Mesenchymal stem cell (in vitro differentiated cells and primary cell): ENCODE results near the gene CNGB1.

ENCODE experiments used
- DNase-seq: peaks from one replicate; pipeline ENCODE4 v3.0.0-alpha.2; 2013
- H2AFZ ChIP-seq: one replicate; pipeline ENCODE4 v1.6.1; 2013; ENCODE audit warnings: low read depth, mild to moderate bottlenecking, control low read depth, inconsistent platforms, low read length, moderate library complexity
- H2AK5ac ChIP-seq: 2 replicates; pipeline ENCODE4 v1.6.1; 2013; ENCODE audit warnings: low read length, moderate library complexity, mild to moderate bottlenecking, inconsistent platforms; ENCODE audit not compliant: severe bottlenecking
- H2BK120ac ChIP-seq: one replicate; pipeline ENCODE4 v1.6.1; 2013; ENCODE audit warnings: low read depth, mild to moderate bottlenecking, inconsistent platforms, low read length, moderate library complexity
- H2BK12ac ChIP-seq, 2 experiments: one replicate each; pipeline ENCODE4 v1.6.1; 2013; ENCODE audit warnings: inconsistent platforms in 2 of 2, low read length in 2 of 2, mild to moderate bottlenecking in 2 of 2, moderate library complexity in 2 of 2, control low read depth in 1 of 2
- H2BK15ac ChIP-seq: one replicate; pipeline ENCODE4 v1.6.1; 2013; ENCODE audit warnings: mild to moderate bottlenecking, low read depth, inconsistent platforms; ENCODE audit not compliant: poor library complexity, severe bottlenecking
- H2BK5ac ChIP-seq: 2 replicates; pipeline ENCODE4 v1.6.1; 2013; ENCODE audit warnings: low read depth, mild to moderate bottlenecking, low read length, control low read depth, inconsistent platforms; ENCODE audit not compliant: poor library complexity, severe bottlenecking
- H3K14ac ChIP-seq, 2 experiments: one replicate each; pipeline ENCODE4 v1.6.1; 2013; ENCODE audit warnings: inconsistent platforms in 2 of 2, low read length in 2 of 2, control low read depth in 1 of 2, mild to moderate bottlenecking in 1 of 2, moderate library complexity in 1 of 2
- H3K18ac ChIP-seq, 2 experiments: one replicate each; pipeline ENCODE4 v1.6.1; 2013; ENCODE audit warnings: inconsistent platforms in 2 of 2, low read length in 2 of 2, control low read depth in 1 of 2, low read depth in 1 of 2, mild to moderate bottlenecking in 1 of 2
- H3K23ac ChIP-seq, 2 experiments: one replicate each; pipeline ENCODE4 v1.6.1; 2013; ENCODE audit warnings: inconsistent platforms in 2 of 2, low read length in 2 of 2, mild to moderate bottlenecking in 2 of 2, moderate library complexity in 2 of 2, control low read depth in 1 of 2
- H3K27ac ChIP-seq: 2 replicates; pipeline ENCODE4 v1.5.1; 2013; ENCODE audit warnings: mild to moderate bottlenecking, moderate library complexity, low read length, control low read depth, inconsistent platforms; ENCODE audit not compliant: poor library complexity, severe bottlenecking
- H3K27me3 ChIP-seq, 2 experiments: 2 replicates each; pipeline versions ENCODE4 v1.6.1 to v1.7.0; 2013; ENCODE audit warnings: low read length in 2 of 2, mild to moderate bottlenecking in 2 of 2, moderate library complexity in 2 of 2, control low read depth in 1 of 2, inconsistent platforms in 1 of 2; ENCODE audit not compliant: control insufficient read depth in 1 of 2, insufficient read depth in 1 of 2
- H3K36me3 ChIP-seq, 2 experiments: 2 replicates each; pipeline versions ENCODE4 v1.6.1 to v1.7.0; 2013; ENCODE audit warnings: low read length in 2 of 2, control low read depth in 1 of 2, inconsistent platforms in 1 of 2, low read depth in 1 of 2, mild to moderate bottlenecking in 1 of 2; ENCODE audit not compliant: insufficient read depth in 2 of 2, control insufficient read depth in 1 of 2
- H3K4ac ChIP-seq, 2 experiments: one replicate each; pipeline ENCODE4 v1.6.1; 2013; ENCODE audit warnings: inconsistent platforms in 2 of 2, low read length in 2 of 2, mild to moderate bottlenecking in 2 of 2, moderate library complexity in 2 of 2, control low read depth in 1 of 2, low read depth in 1 of 2
- H3K4me1 ChIP-seq: 2 replicates; pipeline ENCODE4 v1.6.1; 2013; ENCODE audit warnings: low read depth, low read length, control low read depth; ENCODE audit not compliant: control insufficient read depth, insufficient read depth
- H3K4me2 ChIP-seq: 2 replicates; pipeline ENCODE4 v1.6.1; 2013; ENCODE audit warnings: low read length, mild to moderate bottlenecking, inconsistent platforms; ENCODE audit not compliant: poor library complexity, severe bottlenecking
- H3K4me3 ChIP-seq, 2 experiments: 2 replicates each; pipeline versions ENCODE4 v1.5.1 to v1.7.0; 2013; ENCODE audit warnings: low read length in 2 of 2, mild to moderate bottlenecking in 2 of 2, control low read depth in 1 of 2, low read depth in 1 of 2; ENCODE audit not compliant: insufficient read depth in 1 of 2
- H3K79me1 ChIP-seq: replicated peaks from 2 replicates; pipeline ENCODE4 v1.6.1; 2013; ENCODE audit warnings: mild to moderate bottlenecking, control low read depth, low read length, inconsistent platforms; ENCODE audit not compliant: poor library complexity, severe bottlenecking
- H3K9ac ChIP-seq: 2 replicates; pipeline ENCODE4 v1.7.0; 2013; ENCODE audit warnings: mild to moderate bottlenecking, low read length, moderate library complexity
- H3K9me3 ChIP-seq: 2 replicates; pipeline ENCODE4 v1.7.0; 2013; ENCODE audit warnings: mild to moderate bottlenecking, low read length; ENCODE audit not compliant: control insufficient read depth
- H4K8ac ChIP-seq: one replicate; pipeline ENCODE4 v1.6.1; 2013; ENCODE audit warnings: inconsistent platforms, mild to moderate bottlenecking, low read length, moderate library complexity
- H4K91ac ChIP-seq: one replicate; pipeline ENCODE4 v1.6.1; 2013; ENCODE audit warnings: mild to moderate bottlenecking, low read length, inconsistent platforms
- WGBS: methylation state at CpG from one replicate; pipeline ENCODE4 v1.1.7; 2013; ENCODE audit warnings: mixed read lengths; 5-methylcytosine and 5-hydroxymethylcytosine counted together

CNGB1 gene

GRCh38 chr16:57893559-57894389, 77.2 kb downstream of the CNGB1 start:
- Histone ChIP-seq H3K18ac (no peak overlapping the region), H4K91ac (no peak overlapping the region), H3K27me3 (peaks cover 0 to 32% of the 10 kb centered on the region in 2 experiments), H3K9me3 (no peaks in the 10 kb centered on the region), H3K4ac (no peak overlapping the region), H4K8ac (no peak overlapping the region), H2AFZ (no peak overlapping the region), H2AK5ac (peak overlapping the region; percentile 76), H3K36me3 (no peaks in the 10 kb centered on the region), H3K4me2 (no peak overlapping the region), H3K9ac (no peak overlapping the region), H3K23ac (no peak overlapping the region), H3K79me1 (no peaks in the 10 kb centered on the region), H2BK5ac (no peak overlapping the region), H3K14ac (no peak overlapping the region), H3K27ac (peak overlapping the region; percentile 70), H2BK120ac (no peak overlapping the region), H3K4me3 (no peak overlapping the region), H2BK12ac (no peak overlapping the region), H2BK15ac (no peak overlapping the region), H3K4me1 (peaks cover 30% of the 10 kb centered on the region)
- peak; percentile 79 for DNase-seq
- 75% methylated on average over 15 of the region's 17 CpGs for WGBS

GRCh38 chr16:57893217-57893558, 77.7 kb downstream of the CNGB1 start:
- H3K4ac ChIP-seq = no peak overlapping the region
- no peaks in the 10 kb centered on the region for H3K79me1 ChIP-seq
- no peak overlapping the region for H2AFZ ChIP-seq
- H3K4me2 ChIP-seq = no peak overlapping the region
- H2AK5ac ChIP-seq = peak overlapping the region; percentile 76
- no peak overlapping the region for H2BK12ac ChIP-seq
- H4K91ac ChIP-seq = no peak overlapping the region
- H3K23ac ChIP-seq = no peak overlapping the region
- DNase-seq = no peak
- H3K9ac ChIP-seq = no peak overlapping the region
- H3K27ac ChIP-seq = peak overlapping the region; percentile 70
- H3K36me3 ChIP-seq = no peaks in the 10 kb centered on the region
- no peak overlapping the region for H2BK5ac ChIP-seq
- peaks cover 0 to 33% of the 10 kb centered on the region in 2 experiments for H3K27me3 ChIP-seq
- H2BK120ac ChIP-seq = no peak overlapping the region
- H3K18ac ChIP-seq = no peak overlapping the region
- peaks cover 30% of the 10 kb centered on the region for H3K4me1 ChIP-seq
- H3K4me3 ChIP-seq = no peak overlapping the region
- 89% methylated on average over 5 of the region's 5 CpGs for WGBS
- H3K14ac ChIP-seq = no peak overlapping the region
- no peak overlapping the region for H4K8ac ChIP-seq
- H2BK15ac ChIP-seq = no peak overlapping the region
- no peaks in the 10 kb centered on the region for H3K9me3 ChIP-seq

- H2BK12ac ChIP-seq = no peak overlapping the region
- H2AK5ac ChIP-seq = peak overlapping the region; percentile 27
- H2BK120ac ChIP-seq = no peak overlapping the region
- H2BK5ac ChIP-seq = peak overlapping the region; percentile 60
- H4K8ac ChIP-seq = no peak overlapping the region
- no peak for DNase-seq
- H3K4me3 ChIP-seq = no peak overlapping the region
- 84% methylated on average over 10 of the region's 10 CpGs for WGBS
- no peak overlapping the region for H3K14ac ChIP-seq
- H3K23ac ChIP-seq = no peak overlapping the region
- no peak overlapping the region for H3K9ac ChIP-seq
- H2BK15ac ChIP-seq = no peak overlapping the region
- H3K79me1 ChIP-seq = no peaks in the 10 kb centered on the region
- H3K4me1 ChIP-seq = peaks cover 30% of the 10 kb centered on the region
- peaks cover 0 to 33% of the 10 kb centered on the region in 2 experiments for H3K27me3 ChIP-seq
- no peak overlapping the region for H3K4me2 ChIP-seq
- H2AFZ ChIP-seq = no peak overlapping the region
- H3K9me3 ChIP-seq = no peaks in the 10 kb centered on the region
- no peaks in the 10 kb centered on the region for H3K36me3 ChIP-seq
- no peak overlapping the region for H4K91ac ChIP-seq
- H3K27ac ChIP-seq = peak overlapping the region; percentile 83
- peak overlapping the region in 1 of 2 experiments; percentile 24 for H3K4ac ChIP-seq
- no peak overlapping the region for H3K18ac ChIP-seq
These were observed 78.4 kb downstream of the CNGB1 start for GRCh38 chr16:57892447-57893096.

- peaks cover 30% of the 10 kb centered on the region for H3K4me1 ChIP-seq
- no peak overlapping the region for H3K4me3 ChIP-seq
- H2BK15ac ChIP-seq = no peak overlapping the region
- no peak overlapping the region for H3K9ac ChIP-seq
- H3K18ac ChIP-seq = no peak overlapping the region
- H3K27me3 ChIP-seq = peaks cover 0 to 34% of the 10 kb centered on the region in 2 experiments
- no peak overlapping the region for H2AFZ ChIP-seq
- H3K27ac ChIP-seq = peak overlapping the region; percentile 83
- H2BK12ac ChIP-seq = no peak overlapping the region
- no peak overlapping the region for H3K4me2 ChIP-seq
- H2AK5ac ChIP-seq = peak overlapping the region; percentile 27
- H2BK120ac ChIP-seq = no peak overlapping the region
- peak overlapping the region; percentile 60 for H2BK5ac ChIP-seq
- no peak overlapping the region for H4K8ac ChIP-seq
- peak; percentile 21 for DNase-seq
- no peak overlapping the region for H4K91ac ChIP-seq
- no peaks in the 10 kb centered on the region for H3K9me3 ChIP-seq
- H3K79me1 ChIP-seq = no peaks in the 10 kb centered on the region
- 88% methylated on average over 8 of the region's 8 CpGs for WGBS
- no peak overlapping the region for H3K14ac ChIP-seq
- H3K36me3 ChIP-seq = no peaks in the 10 kb centered on the region
- no peak overlapping the region for H3K4ac ChIP-seq
- no peak overlapping the region for H3K23ac ChIP-seq
These were observed 78.9 kb downstream of the CNGB1 start for GRCh38 chr16:57892041-57892440.
